RWPE1 (cell line): ENCODE data around the gene OR12D1.
"Not testable (repeated sequence)": the region's sequence is repeated elsewhere in the genome, so short reads cannot be mapped to it uniquely, and the experiment has no call there.

Source experiments
- CTCF ChIA-PET: fragments of 350-600 bp; sonication (Branson Sonifier 250); formaldehyde crosslinking; extraction: SDS; loops from one replicate; lab custom pipeline; 2021; lab: Yijun Ruan, JAX
- POLR2A ChIA-PET: fragments of 400-600 bp; formaldehyde crosslinking; extraction: SDS; loops from one replicate; lab custom pipeline; 2020; ENCODE audit warnings: antibody characterized with exemption; ENCODE audit not compliant: low non-redundant PET; lab: Yijun Ruan, JAX
- DNase-seq: peaks from one replicate; pipeline ENCODE4 v3.0.0; 2012; ENCODE audit warnings: low spot score
- H3K27ac ChIP-seq: fragments of 450-650 bp; 2 replicates; pipeline ENCODE4 v1.5.1; 2017
- CTCF ChIP-seq: fragments of 450-650 bp; conservative IDR thresholded peaks from 2 replicates; pipeline ENCODE4 v1.5.1; 2017; ENCODE audit warnings: low read depth, mild to moderate bottlenecking

The OR12D1 gene

GRCh38 chr6:29399525-29399924 is 15.2 kb upstream of the OR12D1 start:
- TF ChIP-seq CTCF: no peak
- no peak overlapping the region for H3K27ac ChIP-seq
- ChIA-PET POLR2A (no interaction called here), CTCF (no interaction called here)
- DNase-seq: no peak

DNA sequence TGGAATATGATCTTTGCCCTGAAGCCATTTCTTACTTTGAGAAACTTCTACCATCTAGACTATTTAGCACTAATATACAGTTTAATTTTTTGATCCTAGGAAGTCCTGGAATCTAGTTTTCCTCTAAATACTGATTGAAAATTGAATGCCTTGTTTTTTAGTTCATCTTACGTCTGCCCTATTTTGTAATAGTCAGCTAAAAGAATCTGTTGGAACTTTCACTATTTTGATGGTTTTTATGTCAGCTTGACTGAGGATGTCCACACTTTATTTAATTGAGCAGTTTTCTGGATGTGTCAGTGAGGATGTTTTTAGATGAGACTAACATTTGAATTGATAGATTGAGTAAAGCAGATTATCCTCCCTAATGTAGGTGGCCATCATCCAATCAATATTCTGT is 10.9 kb upstream of the OR12D1 start:
- TF ChIP-seq CTCF: no peak
- ChIA-PET CTCF (no interaction called here), POLR2A (no interaction called here)
- no peak for DNase-seq
- H3K27ac ChIP-seq: no peak overlapping the region

DNA sequence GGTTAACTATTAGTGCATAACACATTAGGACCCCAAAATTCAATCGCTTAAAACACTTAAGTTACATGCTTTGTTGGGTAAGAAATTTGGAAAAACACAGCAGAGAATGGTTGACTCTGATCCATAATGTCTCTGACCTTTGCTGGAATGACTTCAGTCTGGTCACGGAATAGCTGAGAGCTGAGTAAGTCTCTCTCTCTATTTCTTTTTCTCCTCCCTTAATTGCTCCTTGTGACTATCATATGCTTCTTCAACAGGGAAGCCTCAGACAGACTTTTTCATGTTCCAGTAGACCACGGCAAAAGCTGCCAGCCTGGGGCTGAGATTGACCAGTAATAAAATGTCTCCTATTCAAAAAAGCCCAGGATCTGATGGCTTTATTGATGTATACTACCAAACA is 4.8 kb downstream of the OR12D1 start:
- no peak overlapping the region for H3K27ac ChIP-seq
- DNase-seq: no peak
- TF ChIP-seq CTCF: no peak
- ChIA-PET POLR2A (no interaction called here), CTCF (no interaction called here)

- CTCF ChIA-PET: no interaction called here
- H3K27ac ChIP-seq: no peak overlapping the region
- POLR2A ChIA-PET: no interaction called here
- DNase-seq: no peak
- TF ChIP-seq CTCF: no peak
These were observed 9.4 kb downstream of the OR12D1 start for GRCh38 chr6:29424168-29424567.

DNA sequence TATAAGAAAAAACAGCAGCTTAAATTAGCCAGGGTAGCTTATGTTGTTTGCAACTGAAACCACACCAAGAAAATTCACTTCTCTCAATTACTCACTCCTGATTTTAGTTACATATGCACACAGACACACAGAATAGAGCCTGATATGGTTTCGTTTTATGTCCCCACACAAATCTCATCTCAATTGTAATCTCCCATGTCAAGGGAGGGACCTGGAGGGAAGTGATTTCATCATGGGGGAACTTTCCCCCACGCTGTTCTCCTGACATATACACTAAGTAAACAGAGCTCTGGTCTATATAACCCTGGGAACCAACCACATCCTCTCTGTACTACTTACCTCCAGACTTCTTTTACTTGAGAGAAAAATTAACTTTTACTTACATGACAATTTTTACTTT is 9.8 kb downstream of the OR12D1 start:
- no peak for TF ChIP-seq CTCF
- H3K27ac ChIP-seq: no peak overlapping the region
- POLR2A ChIA-PET: no interaction called here
- no peak for DNase-seq
- CTCF ChIA-PET: no interaction called here

- DNase-seq: no peak
- ChIA-PET POLR2A (no interaction called here), CTCF (interaction anchor here (0.7 kb wide), 2 partner anchors 165 to 979 kb away, joined by 3 to 4 read pairs; no protein-coding TSS in a partner anchor)
- no peak overlapping the region for H3K27ac ChIP-seq
- no peak for TF ChIP-seq CTCF
These were observed 10.3 kb downstream of the OR12D1 start for GRCh38 chr6:29425075-29425474.

- DNase-seq: no peak
- POLR2A ChIA-PET: no interaction called here
- H3K27ac ChIP-seq: no peak overlapping the region
- TF ChIP-seq CTCF: no peak
- CTCF ChIA-PET: no interaction called here
These were observed 11.9 kb downstream of the OR12D1 start for GRCh38 chr6:29426654-29427053.

DNA sequence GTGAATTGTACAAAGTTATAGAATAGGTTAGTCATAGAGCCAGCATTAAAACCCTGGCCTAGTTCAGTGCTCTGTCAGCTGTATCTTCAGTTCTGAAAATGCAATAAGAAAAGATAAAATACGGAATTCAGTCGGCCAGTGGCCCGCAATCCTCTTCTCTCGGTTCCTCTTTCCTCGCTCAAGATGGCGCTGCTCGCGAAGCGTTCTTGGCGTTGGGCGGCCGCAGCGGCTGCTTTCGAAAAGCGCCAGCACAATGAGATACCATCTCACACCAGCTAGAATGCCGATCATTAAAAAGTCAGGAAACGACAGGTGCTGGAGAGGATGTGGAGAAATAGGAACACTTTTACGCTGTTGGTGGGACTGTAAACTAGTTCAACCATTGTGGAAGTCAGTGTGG is 22.0 kb downstream of the OR12D1 start:
- POLR2A ChIA-PET, H3K27ac ChIP-seq, DNase-seq: not testable (repeated sequence)
- CTCF ChIA-PET: interaction anchor here (0.6 kb wide), 1 partner anchor 120 kb away, joined by 3 read pairs; no protein-coding TSS in a partner anchor
